Myometrial cell (primary cell): Measurements from ENCODE around the gene EFNB3. TPM values are rescaled to one million over a fixed set of nuclear protein-coding genes. Genes with fewer than 3 reads are reported as not detected.

Experiments
- total RNA-seq: library from RNA; depleted of rRNA; stranded (reverse); fragments of >200 nt; gene quantifications from 2 replicates; pipeline ENCODE4 v1.2.3, GENCODE V29; 2015

The EFNB3 gene, protein sequence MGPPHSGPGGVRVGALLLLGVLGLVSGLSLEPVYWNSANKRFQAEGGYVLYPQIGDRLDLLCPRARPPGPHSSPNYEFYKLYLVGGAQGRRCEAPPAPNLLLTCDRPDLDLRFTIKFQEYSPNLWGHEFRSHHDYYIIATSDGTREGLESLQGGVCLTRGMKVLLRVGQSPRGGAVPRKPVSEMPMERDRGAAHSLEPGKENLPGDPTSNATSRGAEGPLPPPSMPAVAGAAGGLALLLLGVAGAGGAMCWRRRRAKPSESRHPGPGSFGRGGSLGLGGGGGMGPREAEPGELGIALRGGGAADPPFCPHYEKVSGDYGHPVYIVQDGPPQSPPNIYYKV
- total RNA-seq = 0.18 TPM in 1 of 2 replicates, not detected in the other

DNA sequence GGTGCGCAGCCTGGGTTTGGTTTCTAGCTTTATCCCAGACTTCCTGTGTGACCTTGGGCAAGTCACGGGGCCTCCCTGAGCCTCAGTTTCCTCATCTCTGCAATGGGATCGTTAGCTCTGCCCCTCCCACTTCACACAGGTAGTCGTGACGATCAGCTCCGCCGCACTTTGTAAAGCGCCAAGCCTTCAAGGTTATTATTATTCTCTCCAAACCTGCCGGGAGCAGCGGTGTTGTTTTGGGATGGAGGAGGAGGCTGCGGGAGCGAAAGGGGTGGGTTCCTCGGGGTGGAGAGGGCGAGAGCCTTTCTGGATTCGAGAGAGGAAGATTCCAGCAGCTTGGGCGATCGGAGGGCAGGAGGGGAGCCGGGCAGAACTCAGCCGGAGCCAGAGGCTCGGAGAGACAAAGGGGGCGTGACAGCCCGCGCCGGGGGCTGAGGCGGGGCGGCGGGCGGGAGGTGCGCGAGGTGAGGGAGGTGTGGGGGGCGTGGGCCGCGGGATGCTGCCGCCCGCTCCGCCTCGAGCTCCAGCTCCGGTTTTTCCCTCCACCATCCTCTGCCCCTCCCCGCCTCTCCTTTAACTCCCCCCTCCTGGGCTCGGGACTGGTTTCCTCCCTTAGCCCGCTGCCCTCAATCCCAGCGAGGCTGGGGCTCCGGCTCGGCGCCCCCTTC lies at the start of gene EFNB3:
EFNB3 (plus strand) TSS at position 602 of the 668 bp plus-strand sequence. CDS start 397 bp downstream, outside the sequence.

DNA sequence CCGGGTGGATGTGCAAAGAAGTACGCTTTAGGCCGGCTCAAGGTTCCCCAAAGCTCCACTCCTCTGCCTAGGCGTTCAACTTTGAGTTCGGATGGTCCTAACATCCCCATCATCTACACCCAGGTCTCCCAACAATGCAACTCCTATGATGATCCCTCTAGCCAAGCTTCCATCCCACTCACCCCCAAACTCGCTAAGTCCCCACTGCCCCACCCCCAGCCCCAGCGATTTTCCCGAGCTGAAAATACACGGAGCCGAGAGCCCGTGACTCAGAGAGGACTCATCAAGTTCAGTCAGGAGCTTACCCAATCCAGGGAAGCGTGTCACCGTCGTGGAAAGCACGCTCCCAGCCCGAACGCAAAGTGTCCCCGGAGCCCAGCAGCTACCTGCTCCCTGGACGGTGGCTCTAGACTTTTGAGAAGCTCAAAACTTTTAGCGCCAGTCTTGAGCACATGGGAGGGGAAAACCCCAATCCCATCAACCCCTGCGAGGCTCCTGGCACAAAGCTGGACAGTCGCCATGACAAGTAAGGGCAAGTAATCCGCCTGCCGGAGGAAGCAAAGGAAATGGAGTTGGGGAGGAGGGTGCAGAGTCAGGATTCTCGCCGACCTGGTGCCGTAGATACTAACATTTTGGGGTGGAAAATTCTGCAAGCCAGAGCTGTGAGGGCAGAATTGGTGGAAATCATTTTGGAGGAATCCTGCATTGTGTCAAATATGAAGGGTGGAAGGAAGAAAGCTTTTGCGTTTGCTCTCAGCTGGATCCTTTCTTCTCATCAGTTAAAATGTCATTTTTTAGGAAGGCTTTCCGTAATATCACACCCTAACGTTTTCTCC lies 17.7 kb upstream of the EFNB3 start, which contains the start of gene TP53:
TP53 (minus strand) TSS at position 419 of the 836 bp plus-strand sequence. CDS start 10,896 bp downstream, outside the sequence.

DNA sequence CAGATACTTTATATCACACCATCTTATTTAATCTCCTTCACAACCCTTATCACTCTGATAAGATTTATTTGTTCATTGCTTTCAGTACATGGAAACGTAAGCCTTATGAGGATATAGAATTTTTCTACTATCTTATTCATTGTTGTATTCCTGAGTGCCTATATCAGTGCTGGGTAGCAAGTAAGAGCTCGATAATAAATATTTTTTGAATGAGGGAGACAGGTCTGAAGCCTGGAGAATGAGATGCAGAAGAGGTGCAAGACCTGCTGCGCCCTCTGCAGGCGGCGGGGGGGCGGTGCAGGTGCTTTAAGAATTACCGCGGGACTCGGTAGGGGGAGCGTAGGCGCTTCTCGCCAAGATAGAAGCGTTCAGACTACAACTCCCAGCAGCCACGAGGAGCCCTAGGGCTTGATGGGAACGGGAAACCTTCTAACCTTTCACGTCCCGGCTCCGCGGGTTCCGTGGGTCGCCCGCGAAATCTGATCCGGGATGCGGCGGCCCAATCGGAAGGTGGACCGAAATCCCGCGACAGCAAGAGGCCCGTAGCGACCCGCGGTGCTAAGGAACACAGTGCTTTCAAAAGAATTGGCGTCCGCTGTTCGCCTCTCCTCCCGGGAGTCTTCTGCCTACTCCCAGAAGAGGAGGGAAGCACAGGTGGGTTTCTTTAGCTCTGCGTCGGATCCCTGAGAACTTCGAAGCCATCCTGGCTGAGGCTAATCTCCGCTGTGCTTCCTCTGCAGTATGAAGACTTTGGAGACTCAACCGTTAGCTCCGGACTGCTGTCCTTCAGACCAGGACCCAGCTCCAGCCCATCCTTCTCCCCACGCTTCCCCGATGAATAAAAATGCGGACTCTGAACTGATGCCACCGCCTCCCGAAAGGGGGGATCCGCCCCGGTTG lies 16.8 kb upstream of the EFNB3 start, which contains the start of gene WRAP53:
WRAP53 (plus strand) TSS at position 570 of the 900 bp plus-strand sequence; CDS start at position 742, 172 bp downstream.

DNA sequence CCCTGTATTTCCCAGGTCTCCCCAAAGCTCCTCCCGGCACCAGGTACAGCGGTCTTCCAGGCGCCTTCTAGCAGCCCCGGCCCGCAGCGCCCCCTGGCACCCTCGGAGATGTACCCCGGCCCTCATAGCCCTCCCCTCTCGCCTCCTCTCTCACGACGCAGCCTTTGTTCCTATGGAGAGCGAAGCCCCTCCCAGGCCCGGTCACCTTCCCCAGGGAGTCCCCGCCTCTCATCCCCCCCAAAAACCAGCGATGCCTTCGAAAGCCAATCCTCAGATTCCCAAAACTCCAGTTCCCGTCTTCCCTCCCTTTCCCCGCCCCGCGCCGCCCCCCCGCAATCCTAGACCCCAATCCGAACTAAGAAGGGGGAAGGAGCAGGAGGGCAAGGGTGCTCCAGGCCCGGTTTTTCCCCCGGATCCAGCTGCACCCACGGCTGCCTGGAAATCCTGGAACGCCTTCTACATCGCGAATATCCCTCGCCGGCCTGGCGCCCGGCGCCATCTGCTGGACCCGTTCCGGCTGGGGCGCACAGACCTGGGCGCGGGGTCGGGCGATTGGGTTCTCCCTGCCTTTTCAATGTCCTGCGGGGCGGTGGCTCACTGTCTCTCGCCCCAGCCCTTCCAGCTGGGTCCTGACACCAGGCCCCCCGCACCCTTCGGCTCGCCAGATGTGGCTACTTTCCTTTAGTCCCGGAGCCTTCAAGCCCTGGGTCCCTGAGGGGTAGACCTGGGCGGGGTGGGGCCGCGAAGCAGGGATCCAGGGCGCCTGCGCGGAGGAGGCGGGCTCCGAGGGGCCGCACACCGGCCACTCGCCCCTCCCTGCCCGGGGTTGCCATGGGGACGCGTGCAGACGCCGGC lies 12.1 kb downstream of the EFNB3 start, which contains the start of gene DNAH2:
DNAH2 (plus strand) TSS at position 844 of the 855 bp plus-strand sequence. CDS start 1,991 bp downstream, outside the sequence.

Other genes with a start within 250 kb of the EFNB3 start
- 23.2 and 24.2 TPM in 2 replicates for gene ZBTB4, start 225.6 kb upstream of the EFNB3 start, total RNA-seq
- gene SLC35G6, start 223.8 kb upstream of the EFNB3 start, total RNA-seq = not detected in 2 replicates
- gene POLR2A, start 220.8 kb upstream of the EFNB3 start, total RNA-seq = 44.7 and 56.2 TPM in 2 replicates
- gene TNFSF12, start 156.1 kb upstream of the EFNB3 start, total RNA-seq = 30.6 and 36.5 TPM in 2 replicates
- 0.53 and 6.1 TPM in 2 replicates for gene TNFSF13, start 146.5 kb upstream of the EFNB3 start, total RNA-seq
- gene SENP3, start 143.3 kb upstream of the EFNB3 start, total RNA-seq = 71.2 and 76.1 TPM in 2 replicates
- 47.6 and 49.6 TPM in 2 replicates for gene CD68, start 125.6 kb upstream of the EFNB3 start, total RNA-seq
- gene MPDU1, start 121.3 kb upstream of the EFNB3 start, total RNA-seq = 280 and 394 TPM in 2 replicates
- 2.5 TPM in 1 of 2 replicates, not detected in the other for gene SOX15, start 115.1 kb upstream of the EFNB3 start, total RNA-seq
- 38.8 and 64.9 TPM in 2 replicates for gene FXR2, start 90.3 kb upstream of the EFNB3 start, total RNA-seq
- gene SAT2, start 77.4 kb upstream of the EFNB3 start, total RNA-seq = 43.4 and 46.1 TPM in 2 replicates
- 11.8 TPM in 1 of 2 replicates, not detected in the other for gene SHBG, start 75.1 kb upstream of the EFNB3 start, total RNA-seq
- gene ATP1B2, start 54.3 kb upstream of the EFNB3 start, total RNA-seq = not detected in 2 replicates
- gene TP53, start 17.7 kb upstream of the EFNB3 start, total RNA-seq = 33.0 and 41.8 TPM in 2 replicates
- gene WRAP53, start 16.7 kb upstream of the EFNB3 start, total RNA-seq = 16.7 and 18.8 TPM in 2 replicates
- gene DNAH2, start 12.5 kb downstream of the EFNB3 start, total RNA-seq = 0.18 and 0.29 TPM in 2 replicates
- 0.86 and 0.89 TPM in 2 replicates for gene KDM6B, start 129.0 kb downstream of the EFNB3 start, total RNA-seq
- 0.18 TPM in 1 of 2 replicates, not detected in the other for gene TMEM88, start 149.9 kb downstream of the EFNB3 start, total RNA-seq
- 118 and 152 TPM in 2 replicates for gene NAA38, start 152.4 kb downstream of the EFNB3 start, total RNA-seq
- 4.3 and 11.3 TPM in 2 replicates for gene CYB5D1, start 152.8 kb downstream of the EFNB3 start, total RNA-seq
- gene CHD3, start 183.6 kb downstream of the EFNB3 start, total RNA-seq = 76.4 and 84.2 TPM in 2 replicates
- gene RNF227, start 211.1 kb downstream of the EFNB3 start, total RNA-seq = 3.5 and 29.2 TPM in 2 replicates
- 0.58 and 1.2 TPM in 2 replicates for gene KCNAB3, start 224.7 kb downstream of the EFNB3 start, total RNA-seq
- 68.6 and 81.5 TPM in 2 replicates for gene TRAPPC1, start 226.7 kb downstream of the EFNB3 start, total RNA-seq
- 30.3 and 35.7 TPM in 2 replicates for gene CNTROB, start 227.0 kb downstream of the EFNB3 start, total RNA-seq